BLaER1 treated with 17β-estradiol and CSF1 and Interleukin-3, amounts not matched to agents 10 nM and 100 nM (cell line): ENCODE results near the gene CUTA.
"Not testable (repeated sequence)": the region's sequence is repeated elsewhere in the genome, so short reads cannot be mapped to it uniquely, and the experiment has no call there.

Experiments used
- H3K27ac ChIP-seq, 11 experiments: shearing (Covaris generic); formaldehyde crosslinking; 2 replicates each; pipeline ENCODE4 v1.8.1; 2022
- H3K27me3 ChIP-seq, 11 experiments: shearing (Covaris generic); formaldehyde crosslinking; 2 replicates each; pipeline ENCODE4 v1.8.1; 2022
- H3K36me3 ChIP-seq, 11 experiments: shearing (Covaris generic); formaldehyde crosslinking; 2 replicates each; pipeline ENCODE4 v1.8.1; 2022
- H3K4me1 ChIP-seq, 10 experiments: shearing (Covaris generic); formaldehyde crosslinking; 2 replicates each; pipeline ENCODE4 v1.8.1; 2022
- H3K4me2 ChIP-seq, 11 experiments: shearing (Covaris generic); formaldehyde crosslinking; 2 replicates each; pipeline ENCODE4 v1.8.1; 2022
- H3K4me3 ChIP-seq, 10 experiments: shearing (Covaris generic); formaldehyde crosslinking; 2 replicates each; pipeline ENCODE4 v1.8.1; 2022
- H3K9ac ChIP-seq, 11 experiments: shearing (Covaris generic); formaldehyde crosslinking; 2 replicates each; pipeline ENCODE4 v1.8.1; 2022
- H3K9me3 ChIP-seq, 11 experiments: shearing (Covaris generic); formaldehyde crosslinking; replicated peaks in 1 of 11; 2 replicates each; pipeline ENCODE4 v1.8.1; 2022
- H4K20me1 ChIP-seq, 11 experiments: shearing (Covaris generic); formaldehyde crosslinking; 2 replicates each; pipeline ENCODE4 v1.8.1; 2022
- Cebpa-rat ChIP-seq, 11 experiments: shearing (Covaris generic); IDR thresholded peaks; 2 replicates each; pipeline ENCODE4 v1.8.1; 2022

CUTA gene

GRCh38 chr6:33383427-33384185 is 34.3 kb downstream of the CUTA start:
- Histone ChIP-seq H3K27ac (no peak overlapping the region), H3K4me3 (no peak overlapping the region), H3K9ac (no peak overlapping the region), H4K20me1 (no peaks in the 10 kb centered on the region), H3K4me1 (no peaks in the 10 kb centered on the region), H3K4me2 (no peak overlapping the region), H3K9me3 (no peaks in the 10 kb centered on the region), H3K36me3 (no peaks in the 10 kb centered on the region), H3K27me3 (no peaks in the 10 kb centered on the region)
- no peak for TF ChIP-seq Cebpa-rat (IDR thresholded peaks at IDR 0.05)

GRCh38 chr6:33380272-33380981 is 37.5 kb downstream of the CUTA start:
- Histone ChIP-seq H3K4me1 (peaks cover 0 to 19% (median 10%) of the 10 kb centered on the region in 10 experiments; a peak in 13 of 20 replicates), H3K27me3 (no peaks in the 10 kb centered on the region), H3K36me3 (no peaks in the 10 kb centered on the region), H3K9me3 (no peaks in the 10 kb centered on the region), H3K4me3 (no peak overlapping the region), H3K4me2 (no peak overlapping the region), H3K9ac (no peak overlapping the region), H3K27ac (no peak overlapping the region), H4K20me1 (no peaks in the 10 kb centered on the region)
- TF ChIP-seq Cebpa-rat (IDR thresholded peaks at IDR 0.05), result no peak

GRCh38 chr6:33379184-33379583 is 38.7 kb downstream of the CUTA start:
- H3K4me2 ChIP-seq, H3K36me3 ChIP-seq, H3K4me3 ChIP-seq, H3K27me3 ChIP-seq, H3K27ac ChIP-seq, H4K20me1 ChIP-seq, H3K9me3 ChIP-seq, H3K9ac ChIP-seq: not testable (repeated sequence)
- H3K4me1 ChIP-seq, result peaks cover 0 to 32% (median 21%) of the 10 kb centered on the region in 10 experiments; a peak in 14 of 20 replicates

- Histone ChIP-seq H3K9me3 (no peaks in the 10 kb centered on the region), H3K4me1 (peaks cover 0 to 52% (median 29%) of the 10 kb centered on the region in 10 experiments; a peak in 14 of 20 replicates), H4K20me1 (no peaks in the 10 kb centered on the region), H3K36me3 (no peaks in the 10 kb centered on the region), H3K4me2 (no peak overlapping the region), H3K4me3 (no peak overlapping the region), H3K9ac (no peak overlapping the region), H3K27ac (0 out of 22 replicates have a peak overlapping the region, but pooled peaks of 1 of the 11 experiments have one; percentile 11), H3K27me3 (no peaks in the 10 kb centered on the region)
- no peak for TF ChIP-seq Cebpa-rat (IDR thresholded peaks at IDR 0.05)
Measured at GRCh38 chr6:33377171-33377570, 40.7 kb downstream of the CUTA start.

GRCh38 chr6:33375143-33375671 is 42.7 kb downstream of the CUTA start:
- peak overlapping the region in 4 of 11 experiments; percentile 26 to 50 (median 38); a peak in 4 of 22 replicates for H3K9ac ChIP-seq
- no peaks in the 10 kb centered on the region for H4K20me1 ChIP-seq
- H3K4me3 ChIP-seq, result no peak overlapping the region
- peak in 7 of 11 experiments; percentile 16 to 71 (median 57); a peak in 9 of 22 replicates for TF ChIP-seq Cebpa-rat (IDR thresholded peaks at IDR 0.05)
- peak overlapping the region in 7 of 11 experiments; percentile 13 to 73 (median 27); a peak in 9 of 22 replicates for H3K27ac ChIP-seq
- peaks cover 0 to 55% (median 30%) of the 10 kb centered on the region in 10 experiments; a peak in 14 of 20 replicates for H3K4me1 ChIP-seq
- no peaks in the 10 kb centered on the region for H3K27me3 ChIP-seq
- peak overlapping the region in 8 of 11 experiments; percentile 10 to 69 (median 62); a peak in 14 of 22 replicates for H3K4me2 ChIP-seq
- H3K9me3 ChIP-seq, result no peaks in the 10 kb centered on the region
- no peaks in the 10 kb centered on the region for H3K36me3 ChIP-seq

GRCh38 chr6:33373960-33374910 is 43.7 kb downstream of the CUTA start:
- no peak for TF ChIP-seq Cebpa-rat (IDR thresholded peaks at IDR 0.05)
- H3K4me1 ChIP-seq, result peaks cover 0 to 55% (median 30%) of the 10 kb centered on the region in 10 experiments; a peak in 14 of 20 replicates
- H3K9me3 ChIP-seq, result no peaks in the 10 kb centered on the region
- no peaks in the 10 kb centered on the region for H4K20me1 ChIP-seq
- no peaks in the 10 kb centered on the region for H3K36me3 ChIP-seq
- H3K4me3 ChIP-seq, result no peak overlapping the region
- peak overlapping the region in 2 of 11 experiments; percentile 43 to 50; a peak in 3 of 22 replicates for H3K9ac ChIP-seq
- peak overlapping the region in 3 of 11 experiments; percentile 65 to 73 (median 66); a peak in 5 of 22 replicates for H3K27ac ChIP-seq
- H3K27me3 ChIP-seq, result no peaks in the 10 kb centered on the region
- peak overlapping the region in 8 of 11 experiments; percentile 10 to 69 (median 62); a peak in 13 of 22 replicates for H3K4me2 ChIP-seq

- peak overlapping the region in 1 of 11 experiments; percentile 6; a peak in 1 of 22 replicates for H3K9ac ChIP-seq
- H3K27ac ChIP-seq, result no peak overlapping the region
- H3K36me3 ChIP-seq, result no peaks in the 10 kb centered on the region
- peaks cover 0 to 55% (median 30%) of the 10 kb centered on the region in 10 experiments; a peak in 14 of 20 replicates for H3K4me1 ChIP-seq
- no peaks in the 10 kb centered on the region for H3K27me3 ChIP-seq
- no peak for TF ChIP-seq Cebpa-rat (IDR thresholded peaks at IDR 0.05)
- H4K20me1 ChIP-seq, result no peaks in the 10 kb centered on the region
- H3K4me3 ChIP-seq, result no peak overlapping the region
- no peaks in the 10 kb centered on the region for H3K9me3 ChIP-seq
- H3K4me2 ChIP-seq, result peak overlapping the region in 7 of 11 experiments; percentile 5 to 69 (median 31); a peak in 9 of 22 replicates
Measured at GRCh38 chr6:33372526-33373123, 45.3 kb downstream of the CUTA start.

- H4K20me1 ChIP-seq, H3K9me3 ChIP-seq, H3K27me3 ChIP-seq, H3K9ac ChIP-seq, H3K4me3 ChIP-seq, H3K27ac ChIP-seq, H3K36me3 ChIP-seq: not testable (repeated sequence)
- Histone ChIP-seq H3K4me2 (peak overlapping the region in 2 of 11 experiments; percentile 69; a peak in 3 of 22 replicates), H3K4me1 (peaks cover 0 to 50% (median 30%) of the 10 kb centered on the region in 10 experiments; a peak in 14 of 20 replicates)
Measured at GRCh38 chr6:33371901-33372300, 46.0 kb downstream of the CUTA start.

- H3K36me3 ChIP-seq, H3K9me3 ChIP-seq, H3K4me3 ChIP-seq: not testable (repeated sequence)
Measured at GRCh38 chr6:33367715-33368025, 50.2 kb downstream of the CUTA start.

More at GRCh38 chr6:33367715-33368025, 50.2 kb downstream of the CUTA start:
- H3K9ac ChIP-seq, H3K27ac ChIP-seq, H3K4me2 ChIP-seq, H3K27me3 ChIP-seq, H4K20me1 ChIP-seq: not testable (repeated sequence)
- H3K4me1 ChIP-seq, result peaks cover 0 to 28% (median 14%) of the 10 kb centered on the region in 10 experiments; a peak in 15 of 20 replicates
